BLaER1 (cell line): ENCODE results near the gene PLCG1.
"Not testable (repeated sequence)": the region's sequence is repeated elsewhere in the genome, so short reads cannot be mapped to it uniquely, and the experiment has no call there.

ENCODE experiments used
- H3K27ac ChIP-seq: shearing (Covaris generic); formaldehyde crosslinking; 2 replicates; pipeline ENCODE4 v1.8.1; 2022
- H3K27me3 ChIP-seq: shearing (Covaris generic); formaldehyde crosslinking; 2 replicates; pipeline ENCODE4 v1.8.1; 2022
- H3K36me3 ChIP-seq: shearing (Covaris generic); formaldehyde crosslinking; 2 replicates; pipeline ENCODE4 v1.8.1; 2022
- H3K4me1 ChIP-seq: shearing (Covaris generic); formaldehyde crosslinking; 2 replicates; pipeline ENCODE4 v1.8.1; 2022
- H3K4me2 ChIP-seq: shearing (Covaris generic); formaldehyde crosslinking; 2 replicates; pipeline ENCODE4 v1.8.1; 2022
- H3K4me3 ChIP-seq: shearing (Covaris generic); formaldehyde crosslinking; 2 replicates; pipeline ENCODE4 v1.8.1; 2022
- H3K9ac ChIP-seq: shearing (Covaris generic); formaldehyde crosslinking; 2 replicates; pipeline ENCODE4 v1.8.1; 2022
- H3K9me3 ChIP-seq: shearing (Covaris generic); formaldehyde crosslinking; 2 replicates; pipeline ENCODE4 v1.8.1; 2022
- H4K20me1 ChIP-seq: shearing (Covaris generic); formaldehyde crosslinking; 2 replicates; pipeline ENCODE4 v1.8.1; 2022
- Cebpa-rat ChIP-seq: shearing (Covaris generic); IDR thresholded peaks from 2 replicates; pipeline ENCODE4 v1.8.1; 2022

Gene PLCG1

GRCh38 chr20:41108531-41108930 lies 28.8 kb upstream of the PLCG1 start:
- no peak for TF ChIP-seq Cebpa-rat

DNA sequence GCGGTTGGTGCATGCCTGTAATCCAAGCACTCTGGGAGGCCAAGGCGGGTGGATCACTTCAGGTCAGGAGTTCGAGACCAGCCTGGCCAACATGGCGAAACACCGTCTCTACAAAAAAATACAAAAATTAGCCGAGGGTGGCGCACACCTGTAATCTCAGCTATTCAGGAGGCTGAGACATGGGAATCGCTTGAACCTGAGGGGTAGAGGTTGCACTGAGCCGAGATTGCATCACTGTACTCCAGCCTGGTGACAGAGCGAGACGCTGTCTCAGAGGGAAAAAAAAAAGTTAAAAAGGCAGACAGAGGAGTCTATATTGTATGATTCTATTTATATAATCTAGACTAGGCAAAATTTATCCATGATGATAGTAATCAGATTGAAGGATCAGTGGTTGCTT lies 27.3 kb upstream of the PLCG1 start:
- Histone ChIP-seq H4K20me1 (peaks cover 30% of the 10 kb centered on the region), H3K27me3 (no peaks in the 10 kb centered on the region), H3K9ac (no peak overlapping the region), H3K4me3 (no peak overlapping the region), H3K4me2 (no peak overlapping the region), H3K4me1 (peaks cover 8% of the 10 kb centered on the region), H3K9me3 (no peaks in the 10 kb centered on the region), H3K36me3 (peaks cover 83% of the 10 kb centered on the region), H3K27ac (no peak overlapping the region)
- no peak for TF ChIP-seq Cebpa-rat

More at GRCh38 chr20:41108531-41108930, 28.8 kb upstream of the PLCG1 start:
- Histone ChIP-seq H3K4me3 (no peak overlapping the region), H3K9me3 (no peaks in the 10 kb centered on the region), H3K36me3 (peaks cover 81% of the 10 kb centered on the region), H3K4me2 (no peak overlapping the region), H3K4me1 (peaks cover 8% of the 10 kb centered on the region), H3K9ac (no peak overlapping the region), H3K27ac (no peak overlapping the region), H4K20me1 (peaks cover 21% of the 10 kb centered on the region), H3K27me3 (no peaks in the 10 kb centered on the region)

- Histone ChIP-seq H4K20me1 (peaks cover 39% of the 10 kb centered on the region), H3K36me3 (peaks cover 88% of the 10 kb centered on the region), H3K4me1 (peaks cover 8% of the 10 kb centered on the region), H3K4me2 (no peak overlapping the region), H3K9me3 (no peaks in the 10 kb centered on the region), H3K27me3 (no peaks in the 10 kb centered on the region), H3K27ac (no peak overlapping the region), H3K4me3 (no peak overlapping the region), H3K9ac (no peak overlapping the region)
- TF ChIP-seq Cebpa-rat, result no peak
Observed at GRCh38 chr20:41110930-41111577, 26.3 kb upstream of the PLCG1 start.

GRCh38 chr20:41111578-41111951 lies 25.8 kb upstream of the PLCG1 start:
- H3K9ac ChIP-seq, result no peak overlapping the region
- H3K27ac ChIP-seq, result no peak overlapping the region
- H3K4me1 ChIP-seq, result peaks cover 8% of the 10 kb centered on the region
- H3K36me3 ChIP-seq, result peaks cover 92% of the 10 kb centered on the region
- H3K4me2 ChIP-seq, result no peak overlapping the region
- H3K9me3 ChIP-seq, result no peaks in the 10 kb centered on the region
- H4K20me1 ChIP-seq, result peaks cover 39% of the 10 kb centered on the region
- H3K27me3 ChIP-seq, result no peaks in the 10 kb centered on the region
- no peak for TF ChIP-seq Cebpa-rat
- no peak overlapping the region for H3K4me3 ChIP-seq

DNA sequence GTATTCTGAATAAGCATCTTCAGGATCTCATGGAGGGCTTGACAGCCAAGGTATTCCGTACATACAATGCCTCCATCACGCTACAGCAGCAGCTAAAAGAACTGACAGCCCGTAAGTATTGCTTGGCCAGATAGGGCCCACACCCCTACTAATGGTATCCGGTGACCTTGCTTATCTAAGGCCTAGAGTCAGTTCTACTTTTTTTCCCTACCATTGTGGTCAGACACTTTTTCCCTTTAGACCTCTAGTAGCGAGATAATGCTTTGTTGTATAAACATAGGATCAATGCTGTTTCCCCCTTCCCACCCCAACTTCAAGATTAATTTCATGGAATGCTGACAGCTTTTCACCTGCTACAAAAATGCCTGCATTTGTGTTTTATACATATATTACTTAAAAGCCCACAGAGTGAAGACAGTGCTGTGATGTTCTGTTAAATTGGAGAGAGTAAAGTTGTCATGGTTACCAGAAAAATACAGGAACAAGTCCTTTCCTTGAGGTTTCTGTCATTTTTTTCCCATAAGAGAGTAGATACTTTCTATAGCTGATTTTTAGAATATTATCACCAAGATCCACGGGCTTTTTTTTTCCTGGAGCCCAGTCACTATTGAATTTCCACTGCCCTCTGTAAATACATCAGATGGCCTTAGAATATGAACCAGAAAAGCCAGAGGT lies 20.9 kb upstream of the PLCG1 start:
- H3K4me3 ChIP-seq, result no peak overlapping the region
- H3K4me2 ChIP-seq, result no peak overlapping the region
- no peak for TF ChIP-seq Cebpa-rat
- no peaks in the 10 kb centered on the region for H3K27me3 ChIP-seq
- peaks cover 30% of the 10 kb centered on the region for H4K20me1 ChIP-seq
- H3K27ac ChIP-seq, result no peak overlapping the region
- H3K9ac ChIP-seq, result no peak overlapping the region
- peaks cover 99% of the 10 kb centered on the region for H3K36me3 ChIP-seq
- H3K4me1 ChIP-seq, result no peaks in the 10 kb centered on the region
- H3K9me3 ChIP-seq, result no peaks in the 10 kb centered on the region

GRCh38 chr20:41118159-41118558 lies 19.2 kb upstream of the PLCG1 start:
- not testable (repeated sequence) for H3K9me3 ChIP-seq, H3K4me2 ChIP-seq, H3K4me3 ChIP-seq, H3K27ac ChIP-seq, H3K9ac ChIP-seq, H3K4me1 ChIP-seq, H3K27me3 ChIP-seq
- H4K20me1 ChIP-seq, result peaks cover 18% of the 10 kb centered on the region
- H3K36me3 ChIP-seq, result peaks cover 100% of the 10 kb centered on the region

GRCh38 chr20:41118632-41119031 lies 18.7 kb upstream of the PLCG1 start:
- H3K9ac ChIP-seq, result no peak overlapping the region
- peaks cover 100% of the 10 kb centered on the region for H3K36me3 ChIP-seq
- no peaks in the 10 kb centered on the region for H3K9me3 ChIP-seq
- H3K4me3 ChIP-seq, result no peak overlapping the region
- H3K4me1 ChIP-seq, result no peaks in the 10 kb centered on the region
- no peak overlapping the region for H3K4me2 ChIP-seq
- peaks cover 18% of the 10 kb centered on the region for H4K20me1 ChIP-seq
- TF ChIP-seq Cebpa-rat, result no peak
- H3K27me3 ChIP-seq, result no peaks in the 10 kb centered on the region
- no peak overlapping the region for H3K27ac ChIP-seq

DNA sequence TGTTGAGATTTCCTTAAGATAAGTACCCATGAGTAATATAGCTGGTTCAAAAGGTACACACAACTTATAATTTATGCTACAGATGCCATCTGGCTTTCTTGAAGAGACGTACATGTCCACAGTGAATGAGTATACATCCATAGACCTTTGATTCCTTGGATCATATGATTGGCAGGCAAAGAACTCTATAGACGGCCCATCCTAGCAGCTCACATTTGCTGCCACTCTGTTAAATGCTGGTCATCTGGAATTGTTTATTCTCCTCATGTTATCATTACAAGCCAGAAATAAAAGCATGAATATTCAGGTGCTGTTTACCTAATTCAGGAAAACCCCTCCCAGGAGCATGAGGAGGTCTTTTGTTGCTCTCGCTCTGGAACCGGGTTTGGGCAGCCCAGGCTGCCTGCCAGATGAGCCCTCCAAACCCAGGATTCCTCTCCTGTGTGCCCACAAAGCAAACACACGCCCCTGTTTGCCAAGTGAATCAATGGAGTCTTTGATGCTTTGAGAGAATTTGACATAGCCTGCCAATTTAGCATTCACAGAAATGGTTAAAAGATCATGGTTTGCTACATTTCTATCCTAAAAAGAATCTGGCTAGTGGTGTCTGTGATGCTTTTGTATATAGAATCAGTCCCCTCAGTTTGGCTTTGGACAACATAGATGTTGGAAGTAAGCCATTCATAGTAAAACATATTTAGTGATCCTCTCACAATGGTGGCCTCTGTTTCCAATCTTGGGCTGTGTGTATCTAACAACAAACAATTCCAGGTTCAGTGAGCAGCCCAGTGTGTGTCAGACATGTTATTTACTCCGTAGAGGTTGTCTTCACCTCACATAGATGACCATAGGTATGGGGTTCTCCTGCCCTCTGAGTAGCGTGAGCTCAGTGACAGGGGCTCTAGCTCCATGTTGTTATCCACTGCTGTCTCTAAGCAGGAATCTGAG lies 17.5 kb upstream of the PLCG1 start:
- Histone ChIP-seq H3K9me3 (no peaks in the 10 kb centered on the region), H3K4me1 (no peaks in the 10 kb centered on the region), H3K9ac (no peak overlapping the region), H3K27ac (no peak overlapping the region), H3K4me3 (no peak overlapping the region), H3K4me2 (no peak overlapping the region), H4K20me1 (peaks cover 14% of the 10 kb centered on the region), H3K27me3 (no peaks in the 10 kb centered on the region), H3K36me3 (peaks cover 100% of the 10 kb centered on the region)
- TF ChIP-seq Cebpa-rat, result no peak

DNA sequence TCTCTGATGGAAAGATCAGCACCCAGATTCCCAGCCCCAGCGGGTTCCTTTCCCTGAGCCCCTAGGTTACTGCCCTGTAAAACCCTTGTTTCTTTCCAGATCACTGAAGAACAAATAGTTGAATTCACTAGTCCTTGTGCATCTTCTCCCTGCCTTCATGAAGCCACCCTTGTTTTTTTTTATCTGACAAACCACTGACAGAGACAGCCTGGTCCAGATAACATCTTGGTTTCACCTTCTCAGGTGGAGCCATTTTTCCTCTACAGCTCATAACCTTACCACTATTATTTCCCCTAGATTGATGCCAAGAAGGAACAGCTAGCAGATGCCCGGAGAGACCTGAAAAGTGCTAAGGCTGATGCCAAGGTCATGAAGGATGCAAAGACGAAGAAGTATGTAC lies 15.9 kb upstream of the PLCG1 start:
- Histone ChIP-seq H3K4me3 (no peak overlapping the region), H3K27me3 (no peaks in the 10 kb centered on the region), H3K4me1 (no peaks in the 10 kb centered on the region), H3K27ac (no peak overlapping the region), H4K20me1 (peaks cover 16% of the 10 kb centered on the region), H3K36me3 (peaks cover 100% of the 10 kb centered on the region), H3K9me3 (no peaks in the 10 kb centered on the region), H3K4me2 (no peak overlapping the region), H3K9ac (no peak overlapping the region)
- TF ChIP-seq Cebpa-rat, result no peak

DNA sequence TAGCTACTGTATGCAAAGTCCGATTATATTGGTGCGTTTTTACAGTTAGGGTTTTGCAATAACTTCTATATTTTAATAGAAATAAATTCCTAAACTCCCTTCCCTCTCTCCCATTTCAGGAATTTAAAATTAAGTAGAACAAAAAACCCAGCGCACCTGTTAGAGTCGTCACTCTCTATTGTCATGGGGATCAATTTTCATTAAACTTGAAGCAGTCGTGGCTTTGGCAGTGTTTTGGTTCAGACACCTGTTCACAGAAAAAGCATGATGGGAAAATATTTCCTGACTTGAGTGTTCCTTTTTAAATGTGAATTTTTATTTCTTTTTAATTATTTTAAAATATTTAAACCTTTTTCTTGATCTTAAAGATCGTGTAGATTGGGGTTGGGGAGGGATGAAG lies 13.7 kb upstream of the PLCG1 start:
- TF ChIP-seq Cebpa-rat, result no peak
- Histone ChIP-seq H3K4me3 (no peak overlapping the region), H3K9me3 (no peaks in the 10 kb centered on the region; the same call in 1 of the 2 replicates), H3K4me2 (no peak overlapping the region), H3K27me3 (no peaks in the 10 kb centered on the region), H3K36me3 (peaks cover 90% of the 10 kb centered on the region), H3K4me1 (no peaks in the 10 kb centered on the region), H3K9ac (no peak overlapping the region), H3K27ac (no peak overlapping the region), H4K20me1 (peaks cover 16% of the 10 kb centered on the region)
